HepG2 (cell line): Measurements from ENCODE around the gene ATXN7L2.

Source experiments
- MXI1 ChIP-seq: IDR thresholded peaks from 3 replicates; pipeline ENCODE4 v1.6.1; 2012; ENCODE audit warnings: low read depth, low read length, inconsistent platforms, borderline replicate concordance
- NONO ChIP-seq, 2 experiments: fragments of 450-650 bp in 1 of 2; sonication (generic) in 1 of 2; formaldehyde crosslinking in 1 of 2; IDR thresholded peaks in 1 of 2; conservative IDR thresholded peaks in 1 of 2; 2 replicates each; pipeline versions ENCODE4 v1.6.1 to v1.8.0; 2017 to 2022; ENCODE audit warnings: mild to moderate bottlenecking in 1 of 2, missing genetic modification reagents in 1 of 2, moderate library complexity in 1 of 2
- POLR2A ChIP-seq, 2 experiments: IDR thresholded peaks; 2 replicates each; pipeline ENCODE4 v1.6.1; 2011; ENCODE audit warnings: low read depth in 2 of 2, low read length in 2 of 2, mild to moderate bottlenecking in 1 of 2, moderate library complexity in 1 of 2; ENCODE audit not compliant: insufficient read depth in 1 of 2
- SMARCC2 ChIP-seq: fragments of 450-650 bp; IDR thresholded peaks from 2 replicates; pipeline ENCODE4 v1.6.1; 2017; ENCODE audit warnings: antibody characterized with exemption, mild to moderate bottlenecking
- SMC3 ChIP-seq: IDR thresholded peaks from 2 replicates; pipeline ENCODE4 v1.6.1; 2011; ENCODE audit warnings: low read length, improper control_type of control experiment
- TP53 ChIP-seq: sonication (generic); formaldehyde crosslinking; conservative IDR thresholded peaks from 2 replicates; pipeline ENCODE4 v1.4.0; 2020; ENCODE audit warnings: missing genetic modification reagents
- WIZ ChIP-seq: sonication (generic); formaldehyde crosslinking; IDR thresholded peaks from 2 replicates; pipeline ENCODE4 v1.5.1; 2020; ENCODE audit warnings: mild to moderate bottlenecking, missing genetic modification reagents
- ZNF143 ChIP-seq: sonication (generic); formaldehyde crosslinking; IDR thresholded peaks from 2 replicates; pipeline ENCODE4 v1.4.0; 2020; ENCODE audit warnings: missing genetic modification reagents
- ZNF205 ChIP-seq: IDR thresholded peaks from 2 replicates; pipeline ENCODE4 v1.6.1; 2018; ENCODE audit warnings: missing biosample characterization, missing genetic modification reagents
- ZNF556 ChIP-seq: sonication (generic); formaldehyde crosslinking; IDR thresholded peaks from 2 replicates; pipeline ENCODE4 v1.4.0; 2020; ENCODE audit warnings: mild to moderate bottlenecking, missing genetic modification reagents, borderline replicate concordance
- ZNF563 ChIP-seq: sonication (generic); formaldehyde crosslinking; IDR thresholded peaks from 2 replicates; pipeline ENCODE4 v1.8.0; 2022; ENCODE audit warnings: mild to moderate bottlenecking, moderate library complexity, missing genetic modification reagents
- TF ChIP-seq, protein P1 (sequence below): sonication (generic); formaldehyde crosslinking; IDR thresholded peaks from 2 replicates; pipeline ENCODE4 v1.5.0; 2020; ENCODE audit warnings: mild to moderate bottlenecking, missing genetic modification reagents, moderate library complexity
- TF ChIP-seq, protein P2 (sequence below): sonication (generic); formaldehyde crosslinking; IDR thresholded peaks from 2 replicates; pipeline ENCODE4 v1.4.0; 2020; ENCODE audit warnings: mild to moderate bottlenecking, missing genetic modification reagents
- TF ChIP-seq, protein P3 (sequence below): sonication (generic); formaldehyde crosslinking; IDR thresholded peaks from 2 replicates; pipeline ENCODE4 v1.5.0; 2020; ENCODE audit warnings: missing genetic modification reagents

DNA sequence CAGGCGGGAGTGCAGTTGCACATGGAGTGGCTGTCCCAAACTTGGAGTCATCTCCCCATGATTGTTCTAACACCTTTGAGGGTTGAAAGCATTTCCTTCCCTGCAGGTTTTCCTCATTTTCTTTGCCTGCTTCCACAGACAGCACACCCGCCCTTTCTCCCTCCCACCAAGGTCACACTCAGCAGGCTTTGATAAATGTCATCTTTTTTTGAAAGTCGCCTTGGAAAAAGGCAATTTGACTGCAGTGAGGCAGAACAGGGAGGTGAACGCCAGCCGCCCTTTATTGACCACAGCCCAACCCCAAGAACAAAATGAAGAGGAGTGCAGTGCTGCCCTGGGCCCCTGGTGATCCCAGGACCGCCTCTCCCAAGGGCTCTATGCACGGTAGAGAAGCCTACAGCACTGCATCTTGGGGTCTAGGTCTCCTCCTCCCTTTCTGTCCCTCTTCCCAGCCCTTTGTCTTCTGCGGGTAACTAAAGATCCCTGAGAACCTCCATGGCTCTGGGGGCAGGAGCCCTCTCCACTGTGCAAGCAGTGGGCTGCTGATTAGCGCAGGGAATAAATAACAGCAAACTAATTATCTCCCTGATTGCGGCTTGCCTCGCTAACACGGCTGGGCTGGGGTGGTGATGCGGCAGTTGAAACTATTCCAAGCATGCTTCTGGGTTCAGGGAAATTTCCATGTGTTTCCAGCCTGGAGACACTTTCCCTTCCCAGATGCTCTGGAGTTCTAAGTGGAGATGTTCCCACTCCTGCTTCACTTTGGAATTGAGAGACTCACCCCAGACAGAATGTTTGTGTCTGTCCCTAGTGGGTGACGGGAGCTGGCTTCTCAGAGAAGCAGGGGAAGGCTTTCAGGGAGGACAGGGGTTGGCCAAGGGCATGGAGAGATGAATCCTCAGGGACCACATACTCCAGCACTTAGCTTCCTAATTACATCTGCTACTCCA lies 37.6 kb downstream of the ATXN7L2 start:
- TF ChIP-seq TP53 (CRISPR knock-in tag) (no peak), SMARCC2 (no peak), WIZ (no peak), ZNF556 (CRISPR knock-in tag) (no peak), NONO (IDR thresholded peaks at IDR 0.05) (no peak), NONO (CRISPR knock-in tag; conservative IDR thresholded peaks at IDR 0.05) (no peak), POLR2A (IDR thresholded peaks at IDR 0.05; ENCODE audit: insufficient read depth in 1 of 2, low read depth in 2 of 2, low read length in 2 of 2) (no peak), SMC3 (no peak), ZNF205 (CRISPR knock-in tag) (no peak), ZNF563 (no peak), MXI1 (no peak), ZNF143 (CRISPR knock-in tag) (no peak)
- TF ChIP-seq, protein P1, sequence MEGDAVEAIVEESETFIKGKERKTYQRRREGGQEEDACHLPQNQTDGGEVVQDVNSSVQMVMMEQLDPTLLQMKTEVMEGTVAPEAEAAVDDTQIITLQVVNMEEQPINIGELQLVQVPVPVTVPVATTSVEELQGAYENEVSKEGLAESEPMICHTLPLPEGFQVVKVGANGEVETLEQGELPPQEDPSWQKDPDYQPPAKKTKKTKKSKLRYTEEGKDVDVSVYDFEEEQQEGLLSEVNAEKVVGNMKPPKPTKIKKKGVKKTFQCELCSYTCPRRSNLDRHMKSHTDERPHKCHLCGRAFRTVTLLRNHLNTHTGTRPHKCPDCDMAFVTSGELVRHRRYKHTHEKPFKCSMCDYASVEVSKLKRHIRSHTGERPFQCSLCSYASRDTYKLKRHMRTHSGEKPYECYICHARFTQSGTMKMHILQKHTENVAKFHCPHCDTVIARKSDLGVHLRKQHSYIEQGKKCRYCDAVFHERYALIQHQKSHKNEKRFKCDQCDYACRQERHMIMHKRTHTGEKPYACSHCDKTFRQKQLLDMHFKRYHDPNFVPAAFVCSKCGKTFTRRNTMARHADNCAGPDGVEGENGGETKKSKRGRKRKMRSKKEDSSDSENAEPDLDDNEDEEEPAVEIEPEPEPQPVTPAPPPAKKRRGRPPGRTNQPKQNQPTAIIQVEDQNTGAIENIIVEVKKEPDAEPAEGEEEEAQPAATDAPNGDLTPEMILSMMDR: no peak
- TF ChIP-seq, protein P2, sequence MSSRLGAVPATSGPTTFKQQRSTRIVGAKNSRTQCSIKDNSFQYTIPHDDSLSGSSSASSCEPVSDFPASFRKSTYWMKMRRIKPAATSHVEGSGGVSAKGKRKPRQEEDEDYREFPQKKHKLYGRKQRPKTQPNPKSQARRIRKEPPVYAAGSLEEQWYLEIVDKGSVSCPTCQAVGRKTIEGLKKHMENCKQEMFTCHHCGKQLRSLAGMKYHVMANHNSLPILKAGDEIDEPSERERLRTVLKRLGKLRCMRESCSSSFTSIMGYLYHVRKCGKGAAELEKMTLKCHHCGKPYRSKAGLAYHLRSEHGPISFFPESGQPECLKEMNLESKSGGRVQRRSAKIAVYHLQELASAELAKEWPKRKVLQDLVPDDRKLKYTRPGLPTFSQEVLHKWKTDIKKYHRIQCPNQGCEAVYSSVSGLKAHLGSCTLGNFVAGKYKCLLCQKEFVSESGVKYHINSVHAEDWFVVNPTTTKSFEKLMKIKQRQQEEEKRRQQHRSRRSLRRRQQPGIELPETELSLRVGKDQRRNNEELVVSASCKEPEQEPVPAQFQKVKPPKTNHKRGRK (CRISPR knock-in tag): no peak
- TF ChIP-seq, protein P3, sequence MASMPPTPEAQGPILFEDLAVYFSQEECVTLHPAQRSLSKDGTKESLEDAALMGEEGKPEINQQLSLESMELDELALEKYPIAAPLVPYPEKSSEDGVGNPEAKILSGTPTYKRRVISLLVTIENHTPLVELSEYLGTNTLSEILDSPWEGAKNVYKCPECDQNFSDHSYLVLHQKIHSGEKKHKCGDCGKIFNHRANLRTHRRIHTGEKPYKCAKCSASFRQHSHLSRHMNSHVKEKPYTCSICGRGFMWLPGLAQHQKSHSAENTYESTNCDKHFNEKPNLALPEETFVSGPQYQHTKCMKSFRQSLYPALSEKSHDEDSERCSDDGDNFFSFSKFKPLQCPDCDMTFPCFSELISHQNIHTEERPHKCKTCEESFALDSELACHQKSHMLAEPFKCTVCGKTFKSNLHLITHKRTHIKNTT: no peak
